Epidermal melanocyte (primary cell): ENCODE measurements around the gene AKAP7.
"Not testable (repeated sequence)": the region's sequence is repeated elsewhere in the genome, so short reads cannot be mapped to it uniquely, and the experiment has no call there.

ENCODE experiments used
- DNase-seq: peaks from one replicate; pipeline ENCODE4 v3.0.0; 2011; ENCODE audit warnings: low spot score; ENCODE audit not compliant: insufficient read length

The AKAP7 gene

DNA sequence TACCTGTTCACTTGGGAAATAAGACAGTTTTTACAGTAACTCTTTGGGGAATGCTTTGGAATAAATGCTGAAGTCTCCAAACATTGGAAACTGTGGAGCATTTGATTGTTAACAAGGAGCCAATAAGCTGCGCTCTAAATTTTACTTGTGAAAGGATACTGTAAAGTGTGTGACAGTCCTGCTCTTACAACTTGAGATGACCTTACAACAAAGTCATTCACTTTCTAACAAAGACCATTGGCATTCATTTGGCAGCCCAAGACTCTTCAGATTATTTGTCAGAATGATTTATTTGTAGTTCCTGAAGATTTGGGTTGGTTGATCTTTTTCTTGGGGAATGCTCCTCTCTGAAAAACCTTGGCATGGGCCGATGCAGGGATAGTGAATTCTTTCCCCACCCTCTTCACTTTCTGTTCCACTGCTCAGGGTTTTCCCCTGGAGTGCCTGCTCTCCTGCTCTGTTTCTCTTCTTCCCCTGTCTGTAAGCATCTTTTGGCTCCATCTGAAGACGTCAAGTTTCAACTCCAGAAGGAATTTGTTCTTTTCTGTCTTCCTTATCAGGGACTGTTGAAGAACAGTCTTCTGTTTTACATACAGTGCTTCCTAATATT lies 116.4 kb downstream of the AKAP7 start:
- DNase-seq = no peak

DNA sequence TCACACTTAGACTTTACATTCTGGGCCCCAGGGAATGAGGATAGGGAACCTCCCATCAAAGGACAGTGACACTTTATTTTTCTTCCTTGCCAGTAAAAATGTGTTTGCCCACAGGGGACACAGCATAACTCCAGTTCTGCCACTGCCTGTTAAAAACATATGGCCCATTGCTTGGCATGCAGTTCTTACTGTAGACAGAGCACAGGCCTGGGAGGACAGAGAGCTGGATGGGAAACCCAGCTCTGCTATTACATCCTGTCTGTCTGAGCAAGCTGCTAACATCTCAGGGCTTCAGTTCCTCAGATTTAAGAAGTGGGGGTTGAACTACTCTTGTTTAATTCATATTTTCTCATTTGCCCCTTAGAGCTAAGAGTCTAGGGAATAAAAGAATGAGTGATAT lies 120.2 kb downstream of the AKAP7 start:
- no peak for DNase-seq

DNA sequence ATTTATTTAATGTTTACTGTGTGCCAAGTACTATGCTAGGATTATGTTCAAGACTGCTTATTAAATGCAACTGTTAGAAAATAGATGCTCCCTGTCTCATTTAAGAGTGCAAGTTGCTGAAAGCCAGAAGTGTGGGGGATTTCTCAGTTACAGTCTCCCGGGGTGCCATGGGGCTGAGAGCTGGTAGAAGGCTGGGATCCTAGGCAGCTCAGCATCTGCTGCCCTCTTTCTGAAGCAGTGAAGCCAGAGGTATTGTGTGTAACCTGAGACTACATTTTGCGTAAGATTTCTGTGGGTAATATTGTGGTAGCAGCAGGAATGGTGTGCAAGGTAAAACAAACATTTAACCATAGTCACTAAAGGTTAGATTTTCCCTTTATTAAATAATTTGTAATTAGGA lies 120.6 kb downstream of the AKAP7 start:
- DNase-seq = no peak

DNA sequence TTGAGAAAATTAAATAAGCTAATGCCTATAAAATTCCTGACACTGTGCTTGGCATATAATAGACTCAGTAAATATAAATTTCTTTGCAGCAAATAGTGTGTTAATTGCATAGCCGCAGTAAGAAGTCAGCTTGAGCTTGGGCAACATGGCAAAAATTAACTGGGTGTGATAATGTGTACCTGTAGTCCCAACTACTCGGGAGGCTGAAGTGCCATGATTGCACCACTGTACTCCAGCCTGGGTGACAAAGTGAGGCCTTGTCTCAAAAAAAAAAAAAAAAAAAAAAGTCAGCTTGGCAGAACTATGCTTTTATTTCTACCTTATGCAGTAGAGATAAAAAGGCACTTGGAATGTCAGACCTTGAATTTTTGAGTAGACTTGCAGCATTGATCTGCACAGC lies 121.8 kb downstream of the AKAP7 start:
- no peak for DNase-seq

DNA sequence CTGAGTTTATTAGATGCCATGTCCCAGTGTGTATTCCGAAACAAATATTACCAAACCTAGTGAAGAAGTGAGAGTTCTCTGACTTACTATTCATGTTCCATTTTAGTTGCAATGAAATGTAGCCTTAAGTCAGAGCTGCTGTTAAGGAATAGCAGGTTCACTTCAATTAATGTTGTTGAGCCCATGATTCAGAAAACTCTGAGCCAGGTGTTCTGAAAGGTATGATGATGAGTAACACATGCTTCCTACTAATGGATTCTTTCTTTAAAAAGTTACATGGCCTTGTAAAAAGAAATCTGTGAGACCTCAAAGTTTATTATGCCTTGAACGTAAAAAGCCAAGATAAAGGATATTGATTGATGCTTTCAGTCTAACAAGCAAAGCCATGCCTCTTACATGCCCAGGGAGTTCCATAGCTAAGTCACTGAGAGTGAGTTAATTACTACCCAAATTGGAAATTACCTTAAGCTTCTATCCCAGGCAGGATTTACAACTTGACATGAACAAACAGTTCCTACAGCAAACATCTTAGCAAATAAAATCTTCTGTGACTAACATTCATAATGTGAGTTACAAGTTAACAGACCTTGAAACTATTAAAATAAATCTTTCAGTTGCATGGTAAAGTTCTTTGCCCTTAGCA lies 122.9 kb downstream of the AKAP7 start:
- no peak for DNase-seq

DNA sequence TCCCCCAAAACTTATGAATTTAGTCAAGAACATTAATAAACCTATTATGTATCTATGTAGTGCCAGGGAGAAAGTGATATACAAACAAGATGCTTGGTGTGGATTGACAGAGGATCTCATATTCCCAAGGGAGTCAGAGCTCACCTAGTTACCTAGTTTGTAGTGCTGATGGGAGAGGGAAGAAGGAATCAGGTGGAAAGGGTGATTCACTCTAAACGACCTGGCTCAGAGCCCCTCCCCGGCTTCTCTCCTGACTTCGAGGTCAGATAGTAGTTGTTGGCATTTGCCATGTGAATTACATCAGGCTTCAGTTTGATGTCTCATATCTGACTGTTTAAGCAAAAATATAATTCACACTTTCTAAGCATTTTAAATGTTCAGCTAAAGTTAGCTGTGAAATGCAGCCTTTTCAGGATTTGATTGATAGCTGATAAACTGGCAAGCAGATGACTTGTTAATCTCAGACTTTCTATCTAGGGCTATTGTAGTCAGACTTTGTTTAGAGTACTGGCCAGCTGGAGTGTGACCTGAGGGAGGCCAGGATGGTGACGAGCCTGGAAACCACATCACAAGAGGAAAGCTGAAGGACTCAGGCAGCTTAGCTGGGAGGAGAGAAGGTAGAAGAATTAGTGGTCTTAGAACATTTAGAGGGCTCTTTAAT lies 123.7 kb downstream of the AKAP7 start:
- no peak for DNase-seq

DNA sequence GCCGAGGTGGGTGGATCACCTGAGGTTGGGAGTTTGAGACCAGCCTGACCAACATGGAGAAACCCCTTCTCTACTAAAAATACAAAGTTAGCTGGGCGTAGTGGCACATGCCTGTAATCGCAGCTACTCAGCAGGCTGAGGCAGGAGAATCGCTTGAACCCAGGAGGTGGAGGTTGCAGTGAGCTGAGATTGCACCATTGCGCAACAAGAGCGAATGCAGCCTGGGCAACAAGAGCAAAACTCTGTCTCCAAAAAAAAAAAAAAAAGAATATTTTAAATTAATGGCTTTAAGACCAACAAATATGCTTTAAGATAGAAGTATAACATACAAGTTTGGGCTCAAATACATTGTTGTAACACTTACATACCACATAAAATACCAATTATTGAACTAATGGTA lies 125.7 kb downstream of the AKAP7 start:
- DNase-seq = not testable (repeated sequence)

DNA sequence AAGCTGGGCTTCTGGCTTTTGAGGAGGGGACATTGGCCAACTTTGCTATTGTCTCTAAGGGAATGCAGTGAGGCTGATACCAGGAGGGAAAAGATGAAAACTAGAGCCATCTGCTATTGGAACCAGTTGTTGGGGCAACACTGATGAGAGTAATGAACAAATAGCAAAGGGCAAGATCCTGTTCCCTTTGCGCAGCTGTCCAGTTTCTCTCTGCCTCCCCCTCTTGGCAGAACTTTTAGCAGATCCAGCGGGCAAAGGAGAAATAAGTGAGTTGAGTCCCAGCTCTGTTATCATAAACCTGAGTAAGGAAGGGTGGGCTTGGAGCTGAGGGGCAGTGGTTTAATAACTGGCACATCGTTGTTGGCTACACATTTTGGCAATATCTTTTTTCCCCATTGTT lies 126.8 kb downstream of the AKAP7 start:
- no peak for DNase-seq

DNA sequence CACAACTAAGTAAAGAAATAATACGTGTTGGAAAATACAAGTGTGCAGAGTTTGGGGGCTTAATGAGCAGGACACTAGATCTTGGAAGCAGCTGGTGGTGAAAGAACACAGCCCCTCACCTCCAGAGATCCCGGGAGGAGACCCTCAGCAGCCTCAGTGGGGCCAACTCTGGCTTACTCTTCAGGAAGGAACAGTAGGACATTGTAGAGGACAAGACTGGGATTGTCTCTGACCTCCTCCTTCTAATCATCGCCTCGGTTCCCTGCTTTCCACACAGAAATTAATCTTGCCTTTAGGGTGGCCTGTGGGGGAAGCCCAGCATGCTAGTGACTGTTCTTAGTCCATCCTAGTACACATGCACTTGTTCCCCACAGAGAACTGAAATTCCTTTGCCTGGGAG lies 130.7 kb downstream of the AKAP7 start:
- DNase-seq = no peak

DNA sequence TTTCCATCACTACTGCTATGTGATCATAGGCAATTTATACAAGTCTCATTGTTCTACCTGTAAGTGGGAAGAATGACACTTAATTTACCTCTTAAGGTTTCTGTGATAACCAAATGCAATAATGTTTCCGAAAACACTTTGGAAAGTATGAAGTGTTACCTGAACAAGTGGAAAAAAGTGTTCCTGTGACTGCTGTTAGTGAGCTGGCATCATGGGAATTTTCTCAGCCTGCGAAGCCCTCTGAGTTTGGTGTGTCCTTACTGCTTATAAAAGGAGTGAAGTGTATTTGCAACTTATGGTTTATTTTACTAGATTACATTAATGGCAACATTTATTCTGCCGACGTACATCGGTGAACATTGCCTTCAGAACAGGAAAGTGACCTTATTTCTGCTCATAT lies 133.0 kb downstream of the AKAP7 start:
- DNase-seq = no peak

DNA sequence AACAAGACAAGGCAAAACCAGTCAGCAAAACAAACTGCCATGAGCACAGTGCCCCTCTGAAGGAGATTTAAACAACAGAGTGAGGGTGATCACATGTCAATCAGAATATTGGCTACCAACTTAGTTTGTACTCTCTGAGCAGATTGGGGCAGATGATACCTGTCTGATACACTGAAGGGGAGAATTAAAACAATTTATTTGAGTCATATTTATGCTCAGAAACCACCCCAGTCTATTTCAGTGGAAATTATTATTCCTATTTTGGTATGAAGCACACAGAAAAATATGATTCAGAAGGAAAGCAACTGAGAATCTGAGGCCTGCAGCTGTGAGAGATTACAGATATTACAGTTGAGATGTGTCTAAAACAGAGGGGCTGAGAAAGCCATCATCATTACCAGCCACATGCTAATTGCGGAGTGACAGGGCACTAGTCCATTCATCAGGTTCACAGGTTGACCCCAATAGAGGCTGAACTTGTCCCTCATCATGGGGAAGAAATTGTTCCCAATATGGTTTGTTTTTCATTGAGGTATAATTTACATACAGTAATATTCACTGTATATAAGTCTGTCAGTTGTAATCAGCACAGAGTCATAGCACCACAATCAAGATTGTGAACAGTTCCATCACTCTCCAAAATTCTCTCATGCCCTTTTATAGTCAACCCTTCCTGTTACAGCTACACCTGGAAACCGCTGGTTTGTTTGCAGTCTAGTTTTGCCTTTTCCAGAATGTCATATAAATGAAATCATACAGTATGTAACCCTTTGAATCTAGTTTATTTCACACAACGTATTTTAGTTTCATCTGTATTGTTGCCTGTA lies 134.5 kb downstream of the AKAP7 start:
- DNase-seq = no peak

DNA sequence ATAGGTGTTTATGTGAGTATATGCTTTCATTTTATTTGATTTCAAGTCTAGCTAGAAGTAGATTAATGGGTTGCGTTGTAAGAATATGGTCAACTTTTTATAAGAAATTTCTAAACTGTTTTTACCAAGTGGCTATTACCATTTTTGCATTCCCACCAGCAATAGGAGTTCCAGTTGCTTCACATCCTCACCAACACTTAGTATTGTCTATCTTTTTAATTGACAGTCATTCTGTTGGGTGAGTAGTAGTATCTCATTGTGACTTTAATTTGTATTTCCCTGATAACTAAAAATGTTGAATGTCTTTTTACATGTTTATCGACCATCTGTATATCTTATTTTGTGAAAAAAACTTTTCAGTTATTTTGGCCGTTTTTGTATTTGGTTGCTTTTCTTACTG lies 135.3 kb downstream of the AKAP7 start:
- no peak for DNase-seq

DNA sequence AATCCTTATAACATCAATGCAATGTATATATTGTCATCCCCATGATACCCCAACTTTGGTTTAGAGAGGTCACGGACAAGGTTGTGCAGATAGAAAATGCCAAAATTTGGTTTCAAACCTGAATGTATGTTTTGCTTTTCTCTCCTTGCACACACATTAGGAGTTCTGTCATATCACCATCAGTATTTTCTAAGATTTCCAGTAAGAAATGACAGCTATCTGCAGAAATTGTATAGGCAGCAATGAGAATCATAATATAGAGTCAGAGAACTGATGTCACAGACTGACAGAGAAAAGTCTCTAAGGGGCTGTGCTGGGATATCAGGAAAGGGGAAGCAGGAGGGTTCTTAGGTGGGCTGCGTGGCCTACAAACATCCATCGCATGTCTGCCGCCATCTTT lies 140.0 kb downstream of the AKAP7 start:
- DNase-seq = no peak

DNA sequence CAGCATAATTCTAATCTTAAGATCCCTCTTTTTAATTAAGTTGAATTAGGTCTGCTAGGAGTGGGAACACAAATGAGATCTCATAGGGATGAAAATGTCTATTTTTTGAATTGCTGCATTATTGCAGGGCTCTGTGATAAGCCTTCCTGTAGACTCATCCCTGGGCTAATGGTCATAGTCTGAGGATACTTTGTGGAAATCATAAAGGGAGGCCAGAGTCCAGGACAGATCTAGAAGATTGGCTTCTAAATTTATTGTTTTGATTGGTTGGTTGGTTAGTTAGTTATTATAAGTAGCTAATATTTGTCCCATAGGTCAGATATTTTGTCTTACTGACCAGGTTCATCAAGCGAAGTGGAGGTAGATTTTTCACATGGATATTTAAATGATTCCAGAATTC lies 142.3 kb downstream of the AKAP7 start:
- DNase-seq = no peak

DNA sequence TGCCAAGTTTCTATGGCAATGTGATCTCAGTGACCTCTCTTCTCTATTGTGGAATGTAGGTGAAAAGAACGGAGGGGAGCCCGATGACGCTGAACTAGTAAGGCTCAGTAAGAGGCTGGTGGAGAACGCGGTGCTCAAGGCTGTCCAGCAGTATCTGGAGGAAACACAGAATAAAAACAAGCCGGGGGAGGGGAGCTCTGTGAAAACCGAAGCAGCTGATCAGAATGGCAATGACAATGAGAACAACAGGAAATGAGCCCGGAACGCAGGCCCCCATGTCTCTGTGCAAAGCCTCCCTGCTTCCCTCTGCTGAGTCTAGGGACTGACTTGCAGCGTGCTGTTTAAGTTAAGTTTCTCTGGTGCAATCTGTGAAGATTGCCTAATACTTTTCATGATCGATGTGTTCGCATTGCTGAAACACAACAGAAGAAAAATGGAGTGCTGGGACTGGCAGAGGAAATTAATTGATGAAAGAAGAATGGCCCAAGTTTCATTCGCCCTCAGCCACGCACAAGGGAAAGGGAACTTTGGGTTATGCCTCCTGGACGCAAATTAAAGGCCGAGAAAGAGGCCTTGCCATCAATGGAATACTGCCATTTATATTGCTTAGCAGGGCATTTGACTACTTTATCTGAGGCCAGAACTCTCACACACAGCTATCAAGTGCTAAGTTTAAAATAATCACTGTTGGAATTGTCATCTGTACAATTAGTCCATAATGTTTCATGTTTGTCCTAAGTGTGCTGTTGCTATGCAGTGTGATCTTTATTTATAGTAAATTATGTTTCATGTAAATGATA lies 146.4 kb downstream of the AKAP7 start:
- DNase-seq = no peak

DNA sequence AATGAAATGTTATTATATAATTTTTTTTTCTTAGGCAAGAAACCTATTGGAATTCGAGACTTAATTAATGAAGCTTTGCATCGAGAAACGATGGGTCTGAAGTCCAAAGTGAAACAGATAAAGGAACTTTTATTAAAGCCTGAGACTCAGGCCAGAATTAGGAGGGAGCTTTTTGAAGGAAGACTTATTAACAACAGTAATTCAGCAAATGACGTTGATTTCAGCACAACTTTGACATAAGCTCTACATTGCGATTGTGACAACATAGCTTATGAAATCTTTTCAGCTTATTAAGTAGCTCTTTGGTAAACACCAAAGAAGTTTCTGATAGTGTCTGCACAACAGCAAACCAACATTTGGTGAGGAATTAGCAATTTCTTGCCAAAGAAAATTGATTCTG lies 147.1 kb downstream of the AKAP7 start:
- no peak for DNase-seq

DNA sequence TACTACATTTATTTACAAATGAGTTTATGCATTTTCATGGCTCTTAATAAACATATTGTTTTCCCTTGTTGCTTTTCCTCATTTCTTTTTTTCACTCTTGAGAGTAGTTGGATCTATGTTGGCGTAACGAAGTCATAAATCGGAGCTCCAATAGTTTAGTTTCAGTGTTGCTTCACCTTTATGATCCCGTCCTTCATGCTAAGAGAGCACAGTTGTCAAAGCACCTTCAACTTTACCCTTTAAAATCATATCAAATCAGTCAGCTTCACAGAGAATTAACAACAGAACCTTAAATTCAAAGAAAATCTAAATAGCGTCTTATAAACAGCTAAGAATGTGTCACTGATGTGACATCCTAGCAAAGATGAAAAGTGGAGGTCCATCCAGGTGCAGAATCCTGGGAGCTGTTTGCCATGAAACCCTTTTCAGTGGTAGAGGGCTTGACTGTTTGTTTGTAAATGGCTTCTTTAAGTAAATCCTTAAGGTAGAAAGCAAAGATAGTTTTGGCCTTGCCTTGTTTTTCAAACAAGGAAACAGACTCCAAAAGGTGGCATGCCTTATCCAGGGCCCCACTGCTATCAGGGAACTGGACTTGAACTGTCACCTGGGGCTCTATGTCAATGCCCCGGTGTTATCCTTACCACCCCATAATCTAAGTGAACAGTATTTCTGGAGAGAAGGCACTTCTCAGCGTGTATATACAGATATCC lies 148.4 kb downstream of the AKAP7 start:
- DNase-seq = no peak

DNA sequence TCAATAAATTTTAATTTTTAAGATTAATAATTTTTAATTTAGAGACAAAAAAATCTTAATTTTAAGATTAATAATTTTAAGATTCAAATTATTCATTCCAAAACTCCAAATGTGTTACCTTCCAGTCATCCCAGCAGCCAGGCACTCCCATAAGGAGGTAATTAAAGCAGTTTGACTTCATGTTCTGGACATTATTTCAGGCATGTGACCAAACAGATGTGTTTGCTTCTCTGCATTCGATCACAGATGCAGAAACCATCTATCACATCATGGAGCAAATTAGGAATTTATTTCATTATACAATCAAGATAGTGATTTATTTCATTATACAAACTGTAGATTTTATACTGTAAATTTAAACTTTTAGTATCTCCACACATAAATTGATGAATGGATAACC lies 150.3 kb downstream of the AKAP7 start:
- DNase-seq = no peak

DNA sequence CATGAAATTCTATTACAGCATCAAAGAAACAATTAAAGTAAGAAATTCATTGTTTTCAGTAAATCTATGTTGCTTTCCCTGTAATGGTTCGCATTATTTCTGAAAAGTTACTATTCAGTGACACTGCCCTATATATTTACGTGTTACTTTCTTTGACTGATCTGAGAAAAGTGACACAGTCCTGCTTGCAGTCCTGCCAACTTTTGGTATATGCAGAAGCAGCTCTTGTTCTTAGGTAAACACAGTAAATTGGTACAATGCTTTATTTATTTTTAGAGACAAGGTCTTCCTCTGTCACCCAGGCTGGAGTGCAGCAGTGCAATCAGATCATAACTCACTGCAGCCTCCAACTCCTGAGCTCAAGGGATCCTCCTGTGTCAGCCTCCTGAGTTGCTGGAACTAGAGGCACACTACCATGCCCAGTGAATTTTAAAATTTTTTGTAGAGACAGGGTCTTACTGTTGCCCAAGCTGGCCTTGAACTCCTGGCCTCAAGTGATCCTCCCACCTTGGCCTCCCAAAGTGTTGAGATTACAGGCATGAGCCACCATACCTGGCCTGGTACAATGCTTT lies 151.3 kb downstream of the AKAP7 start:
- no peak for DNase-seq

DNA sequence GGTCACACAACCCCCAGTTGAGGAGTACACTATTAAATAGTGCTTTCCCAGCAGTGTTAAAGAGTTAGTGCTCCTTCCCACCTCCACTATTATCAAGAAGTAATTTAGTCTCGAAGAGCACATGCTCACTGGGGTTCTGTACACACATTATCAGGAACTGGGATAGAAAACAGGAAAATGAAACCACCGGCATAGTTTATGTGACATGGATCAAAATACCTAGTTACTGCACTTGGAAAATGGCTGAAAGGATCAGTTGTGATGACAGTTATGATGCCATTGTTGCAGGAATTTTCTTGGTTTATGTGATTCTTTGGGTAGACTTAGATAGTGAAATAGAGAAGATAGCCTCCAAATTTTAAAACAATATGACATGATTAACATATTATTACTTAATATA lies 152.9 kb downstream of the AKAP7 start:
- DNase-seq = no peak
